HEK293 (cell line): ENCODE measurements around the gene PIK3R2.

Experiments used
- EGR2 ChIP-seq: fragments of 450-650 bp; formaldehyde crosslinking; IDR thresholded peaks from 2 replicates; pipeline ENCODE4 v1.5.1; 2016; ENCODE audit warnings: low read depth, missing biosample characterization, missing genetic modification characterization
- HOXD13 ChIP-seq: sonication (generic); formaldehyde crosslinking; IDR thresholded peaks from 2 replicates; pipeline ENCODE4 v1.8.0; 2022; ENCODE audit warnings: missing genetic modification reagents, borderline replicate concordance
- IKZF3 ChIP-seq: fragments of 450-650 bp; IDR thresholded peaks from 2 replicates; pipeline ENCODE4 v1.5.0; 2018; ENCODE audit warnings: missing biosample characterization, mild to moderate bottlenecking, missing genetic modification characterization, moderate library complexity
- MZF1 ChIP-seq: fragments of 450-650 bp; formaldehyde crosslinking; IDR thresholded peaks from 2 replicates; pipeline ENCODE4 v1.5.1; 2017; ENCODE audit warnings: missing biosample characterization, missing genetic modification characterization, borderline replicate concordance
- ZFHX2 ChIP-seq: fragments of 450-650 bp; formaldehyde crosslinking; conservative IDR thresholded peaks from 2 replicates; pipeline ENCODE4 v1.5.1; 2016; ENCODE audit warnings: missing biosample characterization, missing genetic modification characterization
- ZNF169 ChIP-seq: fragments of 450-650 bp; formaldehyde crosslinking; IDR thresholded peaks from 2 replicates; pipeline ENCODE4 v1.5.1; 2016; ENCODE audit warnings: missing biosample characterization, missing genetic modification characterization
- ZNF2 ChIP-seq: fragments of 450-650 bp; formaldehyde crosslinking; IDR thresholded peaks from 2 replicates; pipeline ENCODE4 v1.5.1; 2016; ENCODE audit warnings: missing biosample characterization, missing genetic modification characterization
- ZNF221 ChIP-seq: fragments of 450-650 bp; formaldehyde crosslinking; IDR thresholded peaks from 2 replicates; pipeline ENCODE4 v1.5.1; 2017; ENCODE audit warnings: missing biosample characterization, missing genetic modification characterization, borderline replicate concordance
- ZNF366 ChIP-seq: fragments of 450-650 bp; formaldehyde crosslinking; conservative IDR thresholded peaks from 2 replicates; pipeline ENCODE4 v1.5.1; 2016; ENCODE audit warnings: missing biosample characterization, missing genetic modification characterization
- ZNF394 ChIP-seq: fragments of 450-650 bp; formaldehyde crosslinking; IDR thresholded peaks from 2 replicates; pipeline ENCODE4 v1.5.1; 2016; ENCODE audit warnings: missing biosample characterization, missing genetic modification characterization, mild to moderate bottlenecking, moderate library complexity, borderline replicate concordance
- ZNF560 ChIP-seq: fragments of 450-650 bp; formaldehyde crosslinking; IDR thresholded peaks from 2 replicates; pipeline ENCODE4 v1.5.1; 2017; ENCODE audit warnings: missing biosample characterization, missing genetic modification characterization, borderline replicate concordance
- ZNF561 ChIP-seq: fragments of 450-650 bp; IDR thresholded peaks from 2 replicates; pipeline ENCODE4 v1.5.1; 2018; ENCODE audit warnings: missing biosample characterization, missing genetic modification characterization, borderline replicate concordance
- ZNF660 ChIP-seq: fragments of 450-650 bp; IDR thresholded peaks from 2 replicates; pipeline ENCODE4 v1.5.1; 2018; ENCODE audit warnings: missing biosample characterization, mild to moderate bottlenecking, missing genetic modification characterization
- ZNF707 ChIP-seq: fragments of 450-650 bp; formaldehyde crosslinking; IDR thresholded peaks from 2 replicates; pipeline ENCODE4 v1.5.1; 2016; ENCODE audit warnings: missing biosample characterization, missing genetic modification characterization
- ZNF76 ChIP-seq: fragments of 450-650 bp; formaldehyde crosslinking; IDR thresholded peaks from 2 replicates; pipeline ENCODE4; 2016; ENCODE audit warnings: low read depth, missing biosample characterization, missing genetic modification characterization, borderline replicate concordance
- ZNF777 ChIP-seq: fragments of 450-650 bp; formaldehyde crosslinking; IDR thresholded peaks from 2 replicates; pipeline ENCODE4 v1.5.1; 2017; ENCODE audit warnings: missing biosample characterization, missing genetic modification characterization, borderline replicate concordance
- ZNF792 ChIP-seq: fragments of 450-650 bp; formaldehyde crosslinking; IDR thresholded peaks from 2 replicates; pipeline ENCODE4 v1.5.1; 2016; ENCODE audit warnings: missing biosample characterization, missing genetic modification characterization
- ZNF837 ChIP-seq: fragments of 450-650 bp; formaldehyde crosslinking; IDR thresholded peaks from 2 replicates; pipeline ENCODE4 v1.5.1; 2016; ENCODE audit warnings: missing biosample characterization, missing genetic modification characterization
- ZSCAN16 ChIP-seq: fragments of 450-650 bp; formaldehyde crosslinking; IDR thresholded peaks from 2 replicates; pipeline ENCODE4 v1.5.1; 2016; ENCODE audit warnings: missing biosample characterization, missing genetic modification characterization
- ZSCAN23 ChIP-seq: fragments of 450-650 bp; formaldehyde crosslinking; IDR thresholded peaks from 2 replicates; pipeline ENCODE4 v1.5.1; 2016; ENCODE audit warnings: missing biosample characterization, missing genetic modification characterization
- ZSCAN30 ChIP-seq: fragments of 450-650 bp; IDR thresholded peaks from 2 replicates; pipeline ENCODE4 v1.5.1; 2018; ENCODE audit warnings: missing biosample characterization, mild to moderate bottlenecking, missing genetic modification characterization, moderate library complexity
- TF ChIP-seq, protein P1 (sequence below): fragments of 450-650 bp; formaldehyde crosslinking; IDR thresholded peaks from 2 replicates; pipeline ENCODE4 v1.5.1; 2016; ENCODE audit warnings: missing biosample characterization, missing genetic modification characterization
- TF ChIP-seq, protein P2 (sequence below): fragments of 450-650 bp; formaldehyde crosslinking; IDR thresholded peaks from 2 replicates; pipeline ENCODE4 v1.5.1; 2016; ENCODE audit warnings: missing biosample characterization, missing genetic modification characterization, borderline replicate concordance
- TF ChIP-seq, protein P3 (sequence below): fragments of 450-650 bp; formaldehyde crosslinking; IDR thresholded peaks from 2 replicates; pipeline ENCODE4 v1.5.1; 2016; ENCODE audit warnings: missing biosample characterization, missing genetic modification characterization, borderline replicate concordance
- TF ChIP-seq, protein P4 (sequence below): fragments of 450-650 bp; formaldehyde crosslinking; IDR thresholded peaks from 2 replicates; pipeline ENCODE4 v1.5.1; 2016; ENCODE audit warnings: missing biosample characterization, missing genetic modification characterization
- TF ChIP-seq, protein P5 (sequence below): fragments of 450-650 bp; formaldehyde crosslinking; IDR thresholded peaks from 2 replicates; pipeline ENCODE4 v1.5.1; 2016; ENCODE audit warnings: missing biosample characterization, missing genetic modification characterization
- TF ChIP-seq, protein P6 (sequence below): fragments of 450-650 bp; formaldehyde crosslinking; IDR thresholded peaks from 2 replicates; pipeline ENCODE4 v1.5.1; 2017; ENCODE audit warnings: missing biosample characterization, missing genetic modification characterization
- TF ChIP-seq, protein P7 (sequence below): fragments of 450-650 bp; formaldehyde crosslinking; IDR thresholded peaks from 2 replicates; pipeline ENCODE4 v1.5.1; 2016; ENCODE audit warnings: missing biosample characterization, missing genetic modification characterization

The PIK3R2 gene

GRCh38 chr19:18112989-18113478 lies 39.9 kb upstream of the PIK3R2 start (continued):
- TF ChIP-seq, protein P1, sequence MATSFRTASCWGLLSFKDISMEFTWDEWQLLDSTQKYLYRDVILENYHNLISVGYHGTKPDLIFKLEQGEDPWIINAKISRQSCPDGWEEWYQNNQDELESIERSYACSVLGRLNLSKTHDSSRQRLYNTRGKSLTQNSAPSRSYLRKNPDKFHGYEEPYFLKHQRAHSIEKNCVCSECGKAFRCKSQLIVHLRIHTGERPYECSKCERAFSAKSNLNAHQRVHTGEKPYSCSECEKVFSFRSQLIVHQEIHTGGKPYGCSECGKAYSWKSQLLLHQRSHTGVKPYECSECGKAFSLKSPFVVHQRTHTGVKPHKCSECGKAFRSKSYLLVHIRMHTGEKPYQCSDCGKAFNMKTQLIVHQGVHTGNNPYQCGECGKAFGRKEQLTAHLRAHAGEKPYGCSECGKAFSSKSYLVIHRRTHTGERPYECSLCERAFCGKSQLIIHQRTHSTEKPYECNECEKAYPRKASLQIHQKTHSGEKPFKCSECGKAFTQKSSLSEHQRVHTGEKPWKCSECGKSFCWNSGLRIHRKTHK (tag by site-specific recombination): no peak
- TF ChIP-seq MZF1 (tag by site-specific recombination) (no peak), ZNF660 (tag by site-specific recombination) (peak; percentile 48; the same call in 1 of the 2 replicates), ZNF2 (tag by site-specific recombination) (peak; percentile 59; the same call in 1 of the 2 replicates), ZNF76 (tag by site-specific recombination) (no peak), EGR2 (tag by site-specific recombination) (no peak), ZNF169 (tag by site-specific recombination) (no peak), ZNF837 (tag by site-specific recombination) (no peak), ZNF777 (tag by site-specific recombination) (no peak), ZSCAN16 (tag by site-specific recombination) (no peak), ZSCAN30 (0 out of 2 replicates have a peak, but pooled peaks have one; percentile 21), ZNF394 (tag by site-specific recombination) (peak; percentile 61; the same call in 1 of the 2 replicates), HOXD13 (CRISPR knock-in tag) (no peak), ZFHX2 (tag by site-specific recombination) (no peak), ZNF366 (no peak), ZNF221 (no peak), ZNF561 (tag by site-specific recombination) (0 out of 2 replicates have a peak, but pooled peaks have one; percentile 31), ZNF707 (tag by site-specific recombination) (no peak), ZSCAN23 (tag by site-specific recombination) (no peak), IKZF3 (tag by site-specific recombination) (peak; percentile 64; the same call in 1 of the 2 replicates), ZNF792 (tag by site-specific recombination) (no peak), ZNF560 (tag by site-specific recombination) (no peak)
- TF ChIP-seq, protein P2, sequence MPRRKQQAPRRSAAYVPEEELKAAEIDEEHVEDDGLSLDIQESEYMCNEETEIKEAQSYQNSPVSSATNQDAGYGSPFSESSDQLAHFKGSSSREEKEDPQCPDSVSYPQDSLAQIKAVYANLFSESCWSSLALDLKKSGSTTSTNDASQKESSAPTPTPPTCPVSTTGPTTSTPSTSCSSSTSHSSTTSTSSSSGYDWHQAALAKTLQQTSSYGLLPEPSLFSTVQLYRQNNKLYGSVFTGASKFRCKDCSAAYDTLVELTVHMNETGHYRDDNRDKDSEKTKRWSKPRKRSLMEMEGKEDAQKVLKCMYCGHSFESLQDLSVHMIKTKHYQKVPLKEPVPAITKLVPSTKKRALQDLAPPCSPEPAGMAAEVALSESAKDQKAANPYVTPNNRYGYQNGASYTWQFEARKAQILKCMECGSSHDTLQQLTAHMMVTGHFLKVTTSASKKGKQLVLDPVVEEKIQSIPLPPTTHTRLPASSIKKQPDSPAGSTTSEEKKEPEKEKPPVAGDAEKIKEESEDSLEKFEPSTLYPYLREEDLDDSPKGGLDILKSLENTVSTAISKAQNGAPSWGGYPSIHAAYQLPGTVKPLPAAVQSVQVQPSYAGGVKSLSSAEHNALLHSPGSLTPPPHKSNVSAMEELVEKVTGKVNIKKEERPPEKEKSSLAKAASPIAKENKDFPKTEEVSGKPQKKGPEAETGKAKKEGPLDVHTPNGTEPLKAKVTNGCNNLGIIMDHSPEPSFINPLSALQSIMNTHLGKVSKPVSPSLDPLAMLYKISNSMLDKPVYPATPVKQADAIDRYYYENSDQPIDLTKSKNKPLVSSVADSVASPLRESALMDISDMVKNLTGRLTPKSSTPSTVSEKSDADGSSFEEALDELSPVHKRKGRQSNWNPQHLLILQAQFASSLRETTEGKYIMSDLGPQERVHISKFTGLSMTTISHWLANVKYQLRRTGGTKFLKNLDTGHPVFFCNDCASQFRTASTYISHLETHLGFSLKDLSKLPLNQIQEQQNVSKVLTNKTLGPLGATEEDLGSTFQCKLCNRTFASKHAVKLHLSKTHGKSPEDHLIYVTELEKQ (tag by site-specific recombination): no peak
- TF ChIP-seq, protein P3, sequence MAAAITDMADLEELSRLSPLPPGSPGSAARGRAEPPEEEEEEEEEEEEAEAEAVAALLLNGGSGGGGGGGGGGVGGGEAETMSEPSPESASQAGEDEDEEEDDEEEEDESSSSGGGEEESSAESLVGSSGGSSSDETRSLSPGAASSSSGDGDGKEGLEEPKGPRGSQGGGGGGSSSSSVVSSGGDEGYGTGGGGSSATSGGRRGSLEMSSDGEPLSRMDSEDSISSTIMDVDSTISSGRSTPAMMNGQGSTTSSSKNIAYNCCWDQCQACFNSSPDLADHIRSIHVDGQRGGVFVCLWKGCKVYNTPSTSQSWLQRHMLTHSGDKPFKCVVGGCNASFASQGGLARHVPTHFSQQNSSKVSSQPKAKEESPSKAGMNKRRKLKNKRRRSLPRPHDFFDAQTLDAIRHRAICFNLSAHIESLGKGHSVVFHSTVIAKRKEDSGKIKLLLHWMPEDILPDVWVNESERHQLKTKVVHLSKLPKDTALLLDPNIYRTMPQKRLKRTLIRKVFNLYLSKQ: no peak
- TF ChIP-seq, protein P4, sequence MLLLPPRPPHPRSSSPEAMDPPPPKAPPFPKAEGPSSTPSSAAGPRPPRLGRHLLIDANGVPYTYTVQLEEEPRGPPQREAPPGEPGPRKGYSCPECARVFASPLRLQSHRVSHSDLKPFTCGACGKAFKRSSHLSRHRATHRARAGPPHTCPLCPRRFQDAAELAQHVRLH (tag by site-specific recombination): no peak
- TF ChIP-seq, protein P5, sequence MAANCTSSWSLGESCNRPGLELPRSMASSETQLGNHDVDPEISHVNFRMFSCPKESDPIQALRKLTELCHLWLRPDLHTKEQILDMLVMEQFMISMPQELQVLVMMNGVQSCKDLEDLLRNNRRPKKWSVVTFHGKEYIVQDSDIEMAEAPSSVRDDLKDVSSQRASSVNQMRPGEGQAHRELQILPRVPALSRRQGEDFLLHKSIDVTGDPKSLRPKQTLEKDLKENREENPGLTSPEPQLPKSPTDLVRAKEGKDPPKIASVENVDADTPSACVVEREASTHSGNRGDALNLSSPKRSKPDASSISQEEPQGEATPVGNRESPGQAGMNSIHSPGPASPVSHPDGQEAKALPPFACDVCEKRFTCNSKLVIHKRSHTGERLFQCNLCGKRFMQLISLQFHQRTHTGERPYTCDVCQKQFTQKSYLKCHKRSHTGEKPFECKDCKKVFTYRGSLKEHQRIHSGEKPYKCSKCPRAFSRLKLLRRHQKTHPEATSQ: no peak
- TF ChIP-seq, protein P6, sequence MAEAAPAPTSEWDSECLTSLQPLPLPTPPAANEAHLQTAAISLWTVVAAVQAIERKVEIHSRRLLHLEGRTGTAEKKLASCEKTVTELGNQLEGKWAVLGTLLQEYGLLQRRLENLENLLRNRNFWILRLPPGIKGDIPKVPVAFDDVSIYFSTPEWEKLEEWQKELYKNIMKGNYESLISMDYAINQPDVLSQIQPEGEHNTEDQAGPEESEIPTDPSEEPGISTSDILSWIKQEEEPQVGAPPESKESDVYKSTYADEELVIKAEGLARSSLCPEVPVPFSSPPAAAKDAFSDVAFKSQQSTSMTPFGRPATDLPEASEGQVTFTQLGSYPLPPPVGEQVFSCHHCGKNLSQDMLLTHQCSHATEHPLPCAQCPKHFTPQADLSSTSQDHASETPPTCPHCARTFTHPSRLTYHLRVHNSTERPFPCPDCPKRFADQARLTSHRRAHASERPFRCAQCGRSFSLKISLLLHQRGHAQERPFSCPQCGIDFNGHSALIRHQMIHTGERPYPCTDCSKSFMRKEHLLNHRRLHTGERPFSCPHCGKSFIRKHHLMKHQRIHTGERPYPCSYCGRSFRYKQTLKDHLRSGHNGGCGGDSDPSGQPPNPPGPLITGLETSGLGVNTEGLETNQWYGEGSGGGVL (tag by site-specific recombination): no peak; the same call in 1 of the 2 replicates
- TF ChIP-seq, protein P7, sequence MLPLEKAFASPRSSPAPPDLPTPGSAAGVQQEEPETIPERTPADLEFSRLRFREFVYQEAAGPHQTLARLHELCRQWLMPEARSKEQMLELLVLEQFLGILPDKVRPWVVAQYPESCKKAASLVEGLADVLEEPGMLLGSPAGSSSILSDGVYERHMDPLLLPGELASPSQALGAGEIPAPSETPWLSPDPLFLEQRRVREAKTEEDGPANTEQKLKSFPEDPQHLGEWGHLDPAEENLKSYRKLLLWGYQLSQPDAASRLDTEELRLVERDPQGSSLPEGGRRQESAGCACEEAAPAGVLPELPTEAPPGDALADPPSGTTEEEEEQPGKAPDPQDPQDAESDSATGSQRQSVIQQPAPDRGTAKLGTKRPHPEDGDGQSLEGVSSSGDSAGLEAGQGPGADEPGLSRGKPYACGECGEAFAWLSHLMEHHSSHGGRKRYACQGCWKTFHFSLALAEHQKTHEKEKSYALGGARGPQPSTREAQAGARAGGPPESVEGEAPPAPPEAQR: no peak
